Muscle layer of colon (tissue), 2 donors: Measurements from ENCODE around the gene MYO16.

Source experiments
- H3K27ac ChIP-seq: one replicate; pipeline ENCODE4 v1.7.0; 2013; ENCODE audit warnings: low read depth, mild to moderate bottlenecking, low read length, moderate library complexity
- H3K27me3 ChIP-seq, 2 donors: one replicate each; pipeline ENCODE4 v1.7.0; 2013; ENCODE audit warnings: low read length in 2 of 2, mild to moderate bottlenecking in 2 of 2; ENCODE audit not compliant: insufficient read depth in 2 of 2, control insufficient read depth in 1 of 2
- H3K36me3 ChIP-seq: one replicate; pipeline ENCODE4 v1.7.0; 2013; ENCODE audit warnings: mild to moderate bottlenecking, low read length; ENCODE audit not compliant: insufficient read depth
- H3K4me1 ChIP-seq: one replicate; pipeline ENCODE4 v1.7.0; 2013; ENCODE audit warnings: mild to moderate bottlenecking, low read length; ENCODE audit not compliant: insufficient read depth
- H3K4me3 ChIP-seq, 2 donors: one replicate each; pipeline ENCODE4 v1.7.0; 2013; ENCODE audit warnings: low read length in 2 of 2, low read depth in 1 of 2, mild to moderate bottlenecking in 1 of 2, moderate library complexity in 1 of 2
- H3K9ac ChIP-seq: one replicate; pipeline ENCODE4 v1.7.0; 2013; ENCODE audit warnings: low read length
- H3K9me3 ChIP-seq: one replicate; pipeline ENCODE4 v1.7.0; 2013; ENCODE audit warnings: mild to moderate bottlenecking, low read length
- donor health status: abdominal sarcoma.
- donor health status: Adenocarcinoma of cecum.

Gene MYO16

DNA sequence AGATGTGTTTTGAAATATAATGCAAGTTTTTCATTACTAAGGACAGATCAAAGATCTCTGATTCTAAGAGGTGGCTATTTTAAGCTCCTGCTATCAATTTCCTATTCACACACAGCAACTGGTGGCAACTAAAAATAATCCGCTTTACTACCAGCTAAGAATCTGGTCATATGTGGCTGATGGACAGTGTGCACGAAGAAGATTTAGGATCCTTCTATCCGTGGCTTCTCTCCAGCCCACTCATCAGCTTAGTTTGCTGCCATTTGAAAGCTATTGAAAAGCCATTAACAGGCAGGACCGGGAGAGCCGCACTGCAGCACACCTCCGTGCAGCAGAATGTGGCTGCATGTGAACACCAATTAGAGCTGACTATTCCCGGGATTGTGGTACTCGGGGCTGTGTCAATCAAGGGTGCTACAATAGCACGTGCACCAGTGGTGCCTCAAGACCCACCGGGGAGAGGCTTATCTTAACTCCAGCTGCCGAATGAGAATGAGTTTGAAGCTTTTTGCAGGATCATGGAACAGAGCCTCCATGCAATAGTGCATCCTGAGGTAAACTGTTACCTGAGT is at the start of gene MYO16:
MYO16 (plus strand) TSS at position 431 of the 572 bp plus-strand sequence. CDS start 234 bp downstream, outside the sequence.
- H3K27ac ChIP-seq, result no peak within 1 kb of the TSS
- no peaks in the 10 kb centered on the region for H3K36me3 ChIP-seq
- H3K4me3 ChIP-seq, result no peak within 1 kb of the TSS
- no peak within 1 kb of the TSS for H3K9ac ChIP-seq
- H3K27me3 ChIP-seq, result no peaks in the 10 kb centered on the region
- no peaks in the 10 kb centered on the region for H3K9me3 ChIP-seq
- H3K4me1 ChIP-seq, result no peaks in the 10 kb centered on the region

DNA sequence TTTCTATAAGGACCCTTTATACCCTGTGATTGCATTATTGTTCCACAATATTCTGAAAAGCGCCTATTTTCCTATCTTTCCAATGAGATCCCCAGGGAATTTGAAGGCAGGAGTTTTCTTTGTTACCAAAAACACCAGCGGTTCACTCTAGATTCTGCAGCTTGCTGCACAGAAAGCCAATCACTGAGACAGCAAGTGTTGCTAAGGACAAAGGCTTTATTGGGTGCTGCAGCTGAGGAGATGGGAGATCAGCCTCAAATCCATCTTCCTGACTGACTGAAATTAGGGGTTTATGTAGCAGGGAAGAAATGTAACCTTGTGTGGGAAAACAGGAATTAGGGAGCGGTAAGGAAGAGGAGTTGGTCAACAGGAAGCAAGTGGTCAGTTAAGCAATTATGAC is 42.6 kb upstream of the MYO16 start:
- H3K27me3 ChIP-seq, result no peaks in the 10 kb centered on the region
- H3K36me3 ChIP-seq, result no peaks in the 10 kb centered on the region
- no peak overlapping the region for H3K4me3 ChIP-seq
- no peaks in the 10 kb centered on the region for H3K4me1 ChIP-seq
- H3K9ac ChIP-seq, result no peak overlapping the region
- H3K9me3 ChIP-seq, result no peaks in the 10 kb centered on the region
- H3K27ac ChIP-seq, result no peak overlapping the region

DNA sequence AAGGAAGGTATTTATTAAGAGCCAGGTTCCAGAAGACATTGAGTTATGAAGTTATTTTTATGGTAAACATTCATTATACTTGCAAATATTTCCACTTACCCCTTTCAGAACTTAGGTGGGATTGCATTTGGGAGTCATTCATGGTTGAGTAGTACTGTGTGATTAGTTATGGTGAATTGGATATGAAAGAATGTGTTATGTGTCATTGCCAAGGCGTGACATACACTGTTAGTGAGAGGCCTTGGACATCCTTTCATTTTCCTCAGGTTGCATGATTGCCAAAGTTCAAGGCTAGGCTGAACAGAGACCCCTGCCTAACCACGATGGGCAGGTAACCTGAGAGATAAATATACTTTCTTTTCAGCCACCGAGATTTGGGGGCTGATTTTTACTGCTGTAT is 40.9 kb upstream of the MYO16 start:
- Histone ChIP-seq H3K9ac (no peak overlapping the region), H3K27ac (no peak overlapping the region), H3K27me3 (no peaks in the 10 kb centered on the region), H3K4me3 (no peak overlapping the region), H3K4me1 (no peaks in the 10 kb centered on the region), H3K36me3 (no peaks in the 10 kb centered on the region), H3K9me3 (no peaks in the 10 kb centered on the region)

DNA sequence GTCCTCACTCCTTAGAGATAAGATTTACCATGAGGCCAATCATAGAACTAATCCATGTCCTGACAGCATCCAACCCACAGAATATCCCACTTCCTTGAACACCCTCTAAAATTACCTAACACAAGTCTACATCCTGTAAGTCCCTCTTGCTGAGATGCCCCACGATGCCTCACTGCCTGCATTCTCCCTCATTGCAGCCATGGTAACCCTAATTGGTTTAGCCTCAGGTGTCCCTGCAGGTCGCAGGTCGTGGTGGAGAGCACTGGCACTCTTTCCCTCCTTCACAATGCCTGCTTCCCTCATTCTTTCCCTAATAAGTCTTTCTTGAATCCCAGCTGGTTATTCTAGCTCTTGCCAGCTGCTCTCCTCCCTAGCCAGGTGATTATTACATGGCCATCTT is 35.3 kb upstream of the MYO16 start:
- no peaks in the 10 kb centered on the region for H3K36me3 ChIP-seq
- no peaks in the 10 kb centered on the region for H3K9me3 ChIP-seq
- no peaks in the 10 kb centered on the region for H3K27me3 ChIP-seq
- no peak overlapping the region for H3K4me3 ChIP-seq
- H3K9ac ChIP-seq, result no peak overlapping the region
- H3K27ac ChIP-seq, result no peak overlapping the region
- H3K4me1 ChIP-seq, result no peaks in the 10 kb centered on the region

DNA sequence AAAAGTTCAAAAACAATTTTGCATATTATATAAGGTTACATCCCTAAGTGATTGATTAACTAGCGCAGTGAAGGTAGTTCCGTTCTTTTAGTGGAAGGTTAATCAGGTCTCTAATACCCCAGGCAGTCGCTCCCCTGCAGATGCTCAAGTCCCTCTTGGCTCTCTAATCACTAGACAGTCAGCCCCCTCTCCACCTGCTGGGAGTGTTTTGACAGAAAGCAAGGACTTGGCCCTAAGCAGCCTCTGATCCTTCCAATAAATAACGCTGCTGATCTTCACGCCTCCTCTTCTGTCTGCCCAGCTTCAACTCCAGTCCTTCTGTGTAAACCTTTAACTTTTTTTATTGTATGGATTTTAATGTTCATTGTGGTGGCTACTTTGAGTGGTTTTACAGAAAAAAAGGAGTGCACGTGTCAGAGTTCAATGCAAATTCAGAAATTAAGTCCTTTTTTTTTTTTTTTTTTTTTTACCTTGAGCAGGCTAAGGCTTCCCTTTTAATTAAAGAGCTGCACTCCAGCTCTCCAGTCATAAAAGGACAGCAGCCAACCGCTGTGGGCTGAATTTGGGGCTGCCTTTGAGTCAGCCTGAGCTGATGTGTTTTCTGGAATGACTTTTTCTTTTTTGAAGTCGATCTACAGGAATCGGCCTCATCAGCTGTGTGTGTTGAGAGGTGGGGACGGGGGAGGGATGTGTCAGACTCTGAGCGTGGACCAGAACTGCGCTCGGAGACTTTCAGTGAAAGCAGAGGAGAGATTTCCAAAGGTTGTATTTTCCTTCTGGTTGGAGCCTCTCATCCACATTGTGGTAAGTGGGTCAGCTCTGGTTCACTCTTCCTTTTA is 33.8 kb upstream of the MYO16 start:
- Histone ChIP-seq H3K4me1 (no peaks in the 10 kb centered on the region), H3K4me3 (no peak overlapping the region), H3K27me3 (no peaks in the 10 kb centered on the region), H3K9ac (no peak overlapping the region), H3K36me3 (no peaks in the 10 kb centered on the region), H3K27ac (no peak overlapping the region), H3K9me3 (no peaks in the 10 kb centered on the region)

DNA sequence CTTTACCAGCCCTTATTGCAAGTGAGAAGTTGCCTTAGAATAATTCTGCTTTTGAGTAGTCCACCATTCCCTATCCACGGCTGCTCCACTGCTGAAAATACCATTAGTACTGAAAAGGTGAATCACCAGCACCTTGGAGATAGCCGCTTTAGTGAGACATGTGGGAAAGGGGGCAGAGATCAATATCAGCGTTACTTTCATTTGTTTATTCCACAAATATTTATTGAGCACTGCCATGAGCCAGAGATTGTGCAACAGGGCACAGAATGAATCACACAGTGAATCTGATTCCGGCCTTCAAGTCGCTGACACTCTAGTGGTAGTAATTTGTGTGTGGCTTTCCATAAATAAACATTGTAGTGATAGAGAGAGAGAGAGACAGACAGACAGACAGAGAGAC is 31.5 kb upstream of the MYO16 start:
- H3K4me1 ChIP-seq, result no peaks in the 10 kb centered on the region
- H3K9me3 ChIP-seq, result no peaks in the 10 kb centered on the region

DNA sequence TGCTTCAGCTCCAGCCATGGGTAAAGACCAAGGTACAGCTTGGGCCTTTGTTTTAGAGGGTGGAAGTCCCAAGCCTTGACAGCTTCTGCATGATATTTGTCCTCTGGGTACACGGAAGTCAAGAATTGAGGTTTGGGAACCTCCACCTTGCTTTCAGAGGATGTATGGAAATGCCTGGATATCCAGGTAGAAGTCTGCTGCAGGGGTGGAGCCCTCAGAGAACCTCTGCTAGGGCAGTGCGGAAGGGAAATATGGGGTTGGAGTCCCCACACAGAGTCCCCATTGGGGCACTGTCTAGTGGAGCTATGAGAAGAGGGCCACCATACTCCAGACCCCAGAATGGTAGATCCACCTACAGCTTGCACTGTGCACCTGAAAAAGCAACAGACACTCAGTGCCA is 23.0 kb upstream of the MYO16 start:
- no peaks in the 10 kb centered on the region for H3K36me3 ChIP-seq
- no peak overlapping the region for H3K9ac ChIP-seq
- no peaks in the 10 kb centered on the region for H3K27me3 ChIP-seq
- no peak overlapping the region for H3K4me3 ChIP-seq
- H3K9me3 ChIP-seq, result no peaks in the 10 kb centered on the region
- no peaks in the 10 kb centered on the region for H3K4me1 ChIP-seq
- H3K27ac ChIP-seq, result no peak overlapping the region

More for the DNA sequence above, 31.5 kb upstream of the MYO16 start:
- H3K27me3 ChIP-seq, result no peaks in the 10 kb centered on the region
- H3K4me3 ChIP-seq, result no peak overlapping the region
- no peaks in the 10 kb centered on the region for H3K36me3 ChIP-seq
- no peak overlapping the region for H3K27ac ChIP-seq
- H3K9ac ChIP-seq, result no peak overlapping the region

DNA sequence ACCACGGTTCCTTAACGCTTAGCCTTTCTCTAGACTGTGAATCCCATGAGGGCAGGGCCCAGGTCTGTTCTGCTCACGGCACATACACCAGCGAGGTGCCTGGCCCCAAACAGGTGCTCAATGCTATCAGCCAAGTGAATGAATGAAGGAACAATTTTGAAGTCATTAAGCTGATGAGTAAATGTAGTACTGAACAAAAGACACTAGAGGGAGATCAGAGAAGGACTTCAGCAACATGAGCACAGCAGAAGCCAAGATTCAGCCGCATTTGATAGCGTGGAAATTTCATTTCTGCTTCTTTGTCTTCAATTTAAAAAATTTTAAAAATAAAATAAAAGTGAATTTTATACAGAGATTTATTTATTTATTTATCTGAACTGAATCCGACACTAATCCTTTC is 20.1 kb upstream of the MYO16 start:
- no peak overlapping the region for H3K9ac ChIP-seq
- no peaks in the 10 kb centered on the region for H3K4me1 ChIP-seq
- no peak overlapping the region for H3K4me3 ChIP-seq
- no peaks in the 10 kb centered on the region for H3K9me3 ChIP-seq
- no peak overlapping the region for H3K27ac ChIP-seq
- H3K36me3 ChIP-seq, result no peaks in the 10 kb centered on the region
- H3K27me3 ChIP-seq, result no peaks in the 10 kb centered on the region

DNA sequence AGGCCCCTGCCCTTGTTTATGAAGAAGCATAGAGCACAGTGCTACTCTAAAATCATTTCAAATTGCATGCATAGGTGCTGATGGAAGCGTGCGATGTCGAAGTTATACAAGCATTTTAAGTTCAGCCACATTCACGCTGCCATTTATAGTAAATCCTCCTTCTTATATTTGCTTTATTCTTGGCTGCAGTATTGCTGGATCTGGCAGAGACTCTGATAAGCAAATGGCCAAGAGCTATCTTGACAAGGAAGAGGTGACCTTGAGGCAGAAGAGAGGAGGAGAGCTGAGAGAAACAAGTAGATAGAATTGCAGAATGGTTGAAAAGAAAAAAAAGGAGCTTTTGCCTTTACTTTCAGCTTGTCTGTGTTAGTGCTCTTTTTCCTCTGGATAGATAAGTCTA is 18.9 kb upstream of the MYO16 start:
- no peak overlapping the region for H3K9ac ChIP-seq
- H3K4me1 ChIP-seq, result no peaks in the 10 kb centered on the region
- H3K4me3 ChIP-seq, result no peak overlapping the region
- no peak overlapping the region for H3K27ac ChIP-seq
- no peaks in the 10 kb centered on the region for H3K9me3 ChIP-seq
- H3K36me3 ChIP-seq, result no peaks in the 10 kb centered on the region
- no peaks in the 10 kb centered on the region for H3K27me3 ChIP-seq

DNA sequence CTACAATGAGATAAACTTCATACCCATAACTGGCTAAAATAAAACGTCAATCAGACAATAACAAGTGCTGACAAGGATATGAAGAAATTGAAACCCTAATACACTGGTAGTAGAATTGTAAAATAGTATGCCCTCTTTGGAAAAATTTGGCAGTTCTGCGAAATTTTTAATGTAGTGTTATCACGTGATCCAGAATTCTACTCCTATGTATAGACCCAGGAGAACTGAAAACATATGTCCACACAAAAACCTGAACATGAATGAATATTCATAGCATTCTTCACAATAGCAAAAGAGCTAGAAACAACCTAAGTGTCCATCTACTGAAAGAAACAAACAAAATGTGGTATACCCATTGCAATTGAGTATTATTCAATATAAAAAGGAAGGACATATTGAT is 14.2 kb upstream of the MYO16 start:
- no peaks in the 10 kb centered on the region for H3K4me1 ChIP-seq
- no peaks in the 10 kb centered on the region for H3K9me3 ChIP-seq
- no peaks in the 10 kb centered on the region for H3K36me3 ChIP-seq
- no peak overlapping the region for H3K27ac ChIP-seq
- H3K27me3 ChIP-seq, result no peaks in the 10 kb centered on the region
- H3K4me3 ChIP-seq, result no peak overlapping the region
- H3K9ac ChIP-seq, result no peak overlapping the region

DNA sequence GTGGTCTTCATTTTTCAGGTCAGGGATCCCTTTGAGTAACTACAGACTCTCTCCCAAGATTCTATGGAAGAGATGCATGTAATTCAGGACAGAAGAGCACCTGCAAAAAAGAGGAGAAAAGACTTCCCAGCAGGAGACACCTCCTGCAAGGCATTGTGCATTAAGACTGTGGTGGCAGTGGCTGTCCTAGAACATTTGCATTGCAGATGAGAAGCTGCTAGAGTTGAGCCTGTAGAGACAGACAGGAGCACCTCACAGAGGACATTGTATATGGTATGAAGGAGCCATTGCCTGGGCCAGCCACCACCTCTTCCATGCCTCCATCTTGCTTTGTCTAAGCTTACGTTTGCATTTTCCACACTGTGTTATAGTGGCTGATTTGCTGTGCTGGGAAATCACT is 11.2 kb upstream of the MYO16 start:
- H3K27ac ChIP-seq, result no peak overlapping the region
- H3K9ac ChIP-seq, result no peak overlapping the region
- H3K36me3 ChIP-seq, result no peaks in the 10 kb centered on the region
- H3K4me1 ChIP-seq, result no peaks in the 10 kb centered on the region
- no peaks in the 10 kb centered on the region for H3K9me3 ChIP-seq
- H3K27me3 ChIP-seq, result no peaks in the 10 kb centered on the region
- H3K4me3 ChIP-seq, result no peak overlapping the region

DNA sequence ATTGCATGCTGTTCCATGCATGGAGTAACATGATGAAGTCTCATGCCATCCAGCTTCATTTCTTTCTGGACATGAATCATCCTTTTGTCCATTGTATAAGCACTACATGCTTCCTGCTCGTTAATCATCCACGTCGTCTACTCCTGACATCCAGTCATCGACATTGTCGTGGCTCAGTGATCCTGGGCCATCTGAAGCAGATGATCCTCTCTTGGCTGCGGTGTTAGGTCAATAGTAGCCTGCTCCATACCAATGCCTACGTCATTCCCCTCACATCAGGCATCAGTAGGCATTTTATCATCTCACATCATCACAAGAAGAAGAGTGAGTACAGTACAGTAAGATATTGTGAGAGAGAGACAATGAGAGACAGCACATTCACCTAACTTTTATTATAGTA is 7.9 kb upstream of the MYO16 start:
- H3K4me1 ChIP-seq, result no peaks in the 10 kb centered on the region
- no peaks in the 10 kb centered on the region for H3K36me3 ChIP-seq
- H3K27ac ChIP-seq, result no peak overlapping the region
- H3K4me3 ChIP-seq, result no peak overlapping the region
- no peaks in the 10 kb centered on the region for H3K9me3 ChIP-seq
- H3K9ac ChIP-seq, result no peak overlapping the region
- no peaks in the 10 kb centered on the region for H3K27me3 ChIP-seq
